Raji (cell line): ENCODE data around the gene CRELD2.

Experiments used
- POLR2A ChIP-seq: IDR thresholded peaks from 2 replicates; pipeline ENCODE4 v1.6.1; 2011; ENCODE audit warnings: low read depth, low read length, control low read depth; ENCODE audit not compliant: insufficient read depth

CRELD2 gene

GRCh38 chr22:49917974-49918910 is at the start of gene CRELD2, which contains the start of gene ALG12:
Gene CRELD2 (plus strand): TSS chr22:49918634. CDS start chr22:49918770, 136 bp downstream.
Gene ALG12 (minus strand): TSS chr22:49918438. CDS start chr22:49913765, 4,673 bp downstream.
- TF ChIP-seq POLR2A, result peak; percentile 75

- no peak for TF ChIP-seq POLR2A
These were observed 49.2 kb upstream of the CRELD2 start for GRCh38 chr22:49869086-49869830.

GRCh38 chr22:49869845-49870712 is 48.4 kb upstream of the CRELD2 start:
- no peak for TF ChIP-seq POLR2A

- TF ChIP-seq POLR2A, result no peak
These were observed 47.0 kb upstream of the CRELD2 start for GRCh38 chr22:49871482-49871881.

GRCh38 chr22:49872347-49872746 is 46.1 kb upstream of the CRELD2 start:
- no peak for TF ChIP-seq POLR2A

GRCh38 chr22:49873228-49873940 is 45.0 kb upstream of the CRELD2 start:
- no peak for TF ChIP-seq POLR2A

- no peak for TF ChIP-seq POLR2A
These were observed 40.8 kb upstream of the CRELD2 start for GRCh38 chr22:49877642-49878041.

GRCh38 chr22:49878206-49878605 is 40.2 kb upstream of the CRELD2 start:
- no peak for TF ChIP-seq POLR2A

- TF ChIP-seq POLR2A, result no peak
These were observed 38.6 kb upstream of the CRELD2 start for GRCh38 chr22:49879871-49880270.

GRCh38 chr22:49880281-49880680 is 38.2 kb upstream of the CRELD2 start:
- no peak for TF ChIP-seq POLR2A

GRCh38 chr22:49881856-49882255 is 36.6 kb upstream of the CRELD2 start:
- no peak for TF ChIP-seq POLR2A

GRCh38 chr22:49882519-49883293 is 35.7 kb upstream of the CRELD2 start:
- no peak for TF ChIP-seq POLR2A

- no peak for TF ChIP-seq POLR2A
These were observed 35.2 kb upstream of the CRELD2 start for GRCh38 chr22:49883294-49883640.

GRCh38 chr22:49884075-49884474 is 34.4 kb upstream of the CRELD2 start:
- no peak for TF ChIP-seq POLR2A
